ENCODE data around the gene USP47.

USP47 gene

GRCh38 chr11:11845071-11845470 lies 3.3 kb downstream of the USP47 start:
- ATAC-seq: no peak
- no peaks in the 10 kb centered on the region for H3K27me3 Mint-ChIP-seq
- no peaks in the 10 kb centered on the region for H3K9me3 Mint-ChIP-seq
- H3K27ac Mint-ChIP-seq: no peak overlapping the region
- peak overlapping the region; percentile 13 for H3K4me3 Mint-ChIP-seq
- peaks cover 28% of the 10 kb centered on the region for H3K4me1 Mint-ChIP-seq
- H3K36me3 Mint-ChIP-seq: no peaks in the 10 kb centered on the region

GRCh38 chr11:11845551-11845950 lies 3.8 kb downstream of the USP47 start:
- Mint-ChIP-seq H3K4me3 (no peak overlapping the region), H3K9me3 (no peaks in the 10 kb centered on the region), H3K36me3 (no peaks in the 10 kb centered on the region), H3K27ac (no peak overlapping the region), H3K4me1 (peaks cover 32% of the 10 kb centered on the region), H3K27me3 (no peaks in the 10 kb centered on the region)
- ATAC-seq: no peak

- no peak for ATAC-seq
- no peaks in the 10 kb centered on the region for H3K36me3 Mint-ChIP-seq
- no peak overlapping the region for H3K27ac Mint-ChIP-seq
- no peaks in the 10 kb centered on the region for H3K27me3 Mint-ChIP-seq
- peaks cover 44% of the 10 kb centered on the region for H3K4me1 Mint-ChIP-seq
- no peak overlapping the region for H3K4me3 Mint-ChIP-seq
- no peaks in the 10 kb centered on the region for H3K9me3 Mint-ChIP-seq
Observed at GRCh38 chr11:11847082-11847481, 5.3 kb downstream of the USP47 start.

GRCh38 chr11:11848891-11849746 lies 7.3 kb downstream of the USP47 start:
- no peaks in the 10 kb centered on the region for H3K9me3 Mint-ChIP-seq
- ATAC-seq: peak; percentile 79
- peaks cover 59% of the 10 kb centered on the region for H3K4me1 Mint-ChIP-seq
- H3K4me3 Mint-ChIP-seq: no peak overlapping the region
- no peak overlapping the region for H3K27ac Mint-ChIP-seq
- no peaks in the 10 kb centered on the region for H3K36me3 Mint-ChIP-seq
- no peaks in the 10 kb centered on the region for H3K27me3 Mint-ChIP-seq

GRCh38 chr11:11850668-11851067 lies 8.9 kb downstream of the USP47 start:
- Mint-ChIP-seq H3K4me3 (no peak overlapping the region), H3K36me3 (no peaks in the 10 kb centered on the region), H3K4me1 (peaks cover 62% of the 10 kb centered on the region), H3K9me3 (no peaks in the 10 kb centered on the region), H3K27me3 (no peaks in the 10 kb centered on the region), H3K27ac (no peak overlapping the region)
- no peak for ATAC-seq

GRCh38 chr11:11856638-11857037 lies 14.9 kb downstream of the USP47 start:
- no peak overlapping the region for H3K27ac Mint-ChIP-seq
- no peak overlapping the region for H3K4me3 Mint-ChIP-seq
- H3K4me1 Mint-ChIP-seq: peaks cover 60% of the 10 kb centered on the region
- H3K27me3 Mint-ChIP-seq: no peaks in the 10 kb centered on the region
- no peaks in the 10 kb centered on the region for H3K9me3 Mint-ChIP-seq
- peak; percentile 64 for ATAC-seq
- peaks cover 6% of the 10 kb centered on the region for H3K36me3 Mint-ChIP-seq

GRCh38 chr11:11857769-11858168 lies 16.0 kb downstream of the USP47 start:
- H3K27ac Mint-ChIP-seq: no peak overlapping the region
- no peaks in the 10 kb centered on the region for H3K27me3 Mint-ChIP-seq
- H3K4me3 Mint-ChIP-seq: no peak overlapping the region
- H3K9me3 Mint-ChIP-seq: no peaks in the 10 kb centered on the region
- ATAC-seq: no peak
- peaks cover 50% of the 10 kb centered on the region for H3K4me1 Mint-ChIP-seq
- peaks cover 6% of the 10 kb centered on the region for H3K36me3 Mint-ChIP-seq

- no peak for ATAC-seq
- Mint-ChIP-seq H3K27ac (no peak overlapping the region), H3K27me3 (no peaks in the 10 kb centered on the region), H3K9me3 (no peaks in the 10 kb centered on the region), H3K36me3 (peaks cover 6% of the 10 kb centered on the region), H3K4me3 (no peak overlapping the region), H3K4me1 (peaks cover 42% of the 10 kb centered on the region)
Observed at GRCh38 chr11:11858676-11859075, 16.9 kb downstream of the USP47 start.

GRCh38 chr11:11860103-11860979 lies 18.6 kb downstream of the USP47 start:
- Mint-ChIP-seq H3K9me3 (no peaks in the 10 kb centered on the region), H3K4me1 (peaks cover 56% of the 10 kb centered on the region), H3K27me3 (no peaks in the 10 kb centered on the region), H3K27ac (no peak overlapping the region), H3K36me3 (peaks cover 7% of the 10 kb centered on the region), H3K4me3 (no peak overlapping the region)
- no peak for ATAC-seq

- Mint-ChIP-seq H3K4me1 (peaks cover 62% of the 10 kb centered on the region), H3K9me3 (peaks cover under 1% of the 10 kb centered on the region), H3K4me3 (no peak overlapping the region), H3K27ac (no peak overlapping the region), H3K36me3 (peaks cover 27% of the 10 kb centered on the region), H3K27me3 (no peaks in the 10 kb centered on the region)
- ATAC-seq: no peak
Observed at GRCh38 chr11:11862999-11863398, 21.2 kb downstream of the USP47 start.

GRCh38 chr11:11864332-11864731 lies 22.6 kb downstream of the USP47 start:
- ATAC-seq: no peak
- Mint-ChIP-seq H3K27ac (no peak overlapping the region), H3K27me3 (no peaks in the 10 kb centered on the region), H3K36me3 (peaks cover 25% of the 10 kb centered on the region), H3K9me3 (peaks cover 3% of the 10 kb centered on the region), H3K4me1 (peaks cover 62% of the 10 kb centered on the region), H3K4me3 (no peak overlapping the region)

GRCh38 chr11:11864803-11865202 lies 23.0 kb downstream of the USP47 start:
- peaks cover 62% of the 10 kb centered on the region for H3K4me1 Mint-ChIP-seq
- H3K36me3 Mint-ChIP-seq: peaks cover 25% of the 10 kb centered on the region
- peaks cover 3% of the 10 kb centered on the region for H3K9me3 Mint-ChIP-seq
- peak overlapping the region; percentile 13 for H3K27ac Mint-ChIP-seq
- no peak overlapping the region for H3K4me3 Mint-ChIP-seq
- no peak for ATAC-seq
- H3K27me3 Mint-ChIP-seq: no peaks in the 10 kb centered on the region

GRCh38 chr11:11865449-11865848 lies 23.7 kb downstream of the USP47 start:
- Mint-ChIP-seq H3K27ac (peak overlapping the region; percentile 13), H3K4me3 (no peak overlapping the region), H3K9me3 (peaks cover 3% of the 10 kb centered on the region), H3K4me1 (peaks cover 62% of the 10 kb centered on the region), H3K27me3 (no peaks in the 10 kb centered on the region), H3K36me3 (peaks cover 28% of the 10 kb centered on the region)
- ATAC-seq: no peak

- H3K27ac Mint-ChIP-seq: no peak overlapping the region
- no peak for ATAC-seq
- peaks cover 3% of the 10 kb centered on the region for H3K9me3 Mint-ChIP-seq
- peaks cover 32% of the 10 kb centered on the region for H3K36me3 Mint-ChIP-seq
- no peak overlapping the region for H3K4me3 Mint-ChIP-seq
- peaks cover 65% of the 10 kb centered on the region for H3K4me1 Mint-ChIP-seq
- no peaks in the 10 kb centered on the region for H3K27me3 Mint-ChIP-seq
Observed at GRCh38 chr11:11866203-11866602, 24.4 kb downstream of the USP47 start.

- H3K27ac Mint-ChIP-seq: no peak overlapping the region
- no peak for ATAC-seq
- peaks cover 3% of the 10 kb centered on the region for H3K9me3 Mint-ChIP-seq
- peaks cover 80% of the 10 kb centered on the region for H3K4me1 Mint-ChIP-seq
- H3K4me3 Mint-ChIP-seq: no peak overlapping the region
- H3K36me3 Mint-ChIP-seq: peaks cover 32% of the 10 kb centered on the region
- no peaks in the 10 kb centered on the region for H3K27me3 Mint-ChIP-seq
Observed at GRCh38 chr11:11867720-11868119, 25.9 kb downstream of the USP47 start.
